ENCODE results near the gene PTF1A. TPM values are rescaled to one million over a fixed set of nuclear protein-coding genes. Genes with fewer than 3 reads are reported as not detected.

PTF1A gene
- total RNA-seq, 4 donors from 2014 or later = not detected

DNA sequence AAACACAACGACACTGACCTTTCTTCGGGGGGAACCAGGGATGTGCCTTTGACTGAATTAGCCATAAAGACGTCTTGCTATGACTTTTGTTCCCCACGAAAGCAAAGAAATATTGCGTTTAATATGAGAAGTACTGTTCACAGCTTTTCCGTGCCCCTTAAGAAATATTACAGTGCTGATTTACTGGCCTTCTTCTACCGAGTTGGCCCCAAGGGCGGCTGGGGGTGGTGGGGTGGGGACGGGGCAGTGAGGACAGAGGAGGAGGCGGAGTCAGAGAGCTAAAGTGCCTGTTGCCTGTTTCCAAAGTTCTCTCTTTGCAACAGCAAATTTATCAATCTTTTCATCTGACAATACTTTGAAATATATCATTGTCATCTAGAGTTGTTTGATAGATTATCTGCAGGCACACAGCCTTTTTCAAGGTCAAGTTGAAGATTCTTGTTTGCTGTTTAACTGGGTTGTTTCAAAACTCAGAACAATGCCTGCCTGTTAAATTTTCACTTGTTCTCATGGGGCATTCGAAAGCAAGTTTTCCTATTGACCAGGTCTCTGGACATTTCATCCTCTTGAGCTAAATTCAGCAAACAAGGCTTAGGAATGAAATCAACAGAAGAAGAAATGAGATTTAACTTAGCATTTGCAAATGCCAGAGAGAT lies 9.0 kb downstream of the PTF1A start:
- Histone ChIP-seq H3K9me3 (no peaks in the 10 kb centered on the region), H3K4me1 (no peaks in the 10 kb centered on the region), H3K4me3 (no peak overlapping the region), H3K36me3 (no peaks in the 10 kb centered on the region), H3K27me3 (peaks cover 0 to 95% (median 17%) of the 10 kb centered on the region in 4 donors), H3K27ac (no peak overlapping the region)
- TF ChIP-seq CTCF (IDR thresholded peaks at IDR 0.05) (no peak), POLR2A (IDR thresholded peaks at IDR 0.05) (no peak)
- 6 to 16% methylated on average over 11 of the region's 11 CpGs for WGBS, 2 donors
- intact Hi-C loops (cut with DNase I) = no loop called here
- DNase-seq = no peak

- Histone ChIP-seq H3K27me3 (peaks cover 0 to 93% (median 14%) of the 10 kb centered on the region in 4 donors), H3K4me1 (no peaks in the 10 kb centered on the region), H3K27ac (no peak overlapping the region), H3K36me3 (no peaks in the 10 kb centered on the region), H3K4me3 (no peak overlapping the region), H3K9me3 (no peaks in the 10 kb centered on the region)
- WGBS, 2 donors = 7 to 10% methylated on average over 4 of the region's 4 CpGs
- no peak for DNase-seq
- intact Hi-C loops (cut with DNase I) = no loop called here
- TF ChIP-seq CTCF (IDR thresholded peaks at IDR 0.05) (no peak), POLR2A (IDR thresholded peaks at IDR 0.05) (no peak)
Measured at GRCh38 chr10:23201837-23202236, 9.7 kb downstream of the PTF1A start.

GRCh38 chr10:23202779-23203178 lies 10.7 kb downstream of the PTF1A start:
- no peak for DNase-seq
- intact Hi-C loops (cut with DNase I) = no loop called here
- 8 to 9% methylated on average over 3 of the region's 3 CpGs for WGBS, 2 donors

DNA sequence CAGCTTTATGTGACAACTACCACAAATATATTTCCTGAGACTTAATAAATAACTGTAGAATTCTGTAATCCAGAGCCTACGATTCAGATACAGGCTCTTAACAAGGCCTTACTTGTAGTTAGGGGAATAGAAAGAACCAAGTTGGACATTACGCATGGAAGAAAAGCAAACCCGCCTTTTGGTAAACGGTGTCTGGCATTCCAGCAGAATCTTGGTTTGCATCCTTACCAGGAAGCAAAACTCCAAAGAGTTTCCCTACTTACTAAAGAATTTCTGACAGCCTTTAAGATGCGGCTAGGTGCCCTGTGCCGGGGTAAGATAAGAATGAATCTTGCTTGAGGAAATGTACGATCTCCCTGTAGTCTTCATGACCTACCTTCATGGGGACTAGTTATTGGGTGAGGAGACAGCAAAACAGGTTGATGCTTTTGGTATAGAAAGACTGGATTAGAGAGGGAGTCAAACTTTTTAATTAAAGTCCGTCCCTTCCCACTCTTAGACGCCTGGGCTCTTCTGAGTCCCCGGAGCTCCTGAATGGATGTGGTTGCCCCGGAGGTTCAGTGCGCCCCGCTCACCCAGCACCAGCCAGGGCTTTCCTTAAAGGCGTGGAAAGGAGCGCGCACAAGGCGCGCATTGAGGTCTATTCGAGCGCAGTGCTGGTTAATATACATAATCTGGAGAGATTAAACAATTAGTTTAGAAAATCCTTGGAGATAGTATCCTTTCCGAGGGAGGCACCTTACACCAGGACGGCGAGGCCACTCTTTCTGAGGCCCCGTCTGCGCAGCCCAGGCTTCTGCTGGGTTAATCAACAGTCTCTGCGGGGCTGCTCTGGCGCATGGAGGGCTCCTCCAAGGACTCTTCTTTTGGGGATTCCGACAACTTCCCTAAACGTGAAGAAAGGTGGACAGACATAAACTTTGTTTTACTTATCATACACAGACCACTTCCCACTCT lies 11.5 kb downstream of the PTF1A start:
- Histone ChIP-seq H3K4me3 (no peak overlapping the region), H3K36me3 (no peaks in the 10 kb centered on the region), H3K9me3 (no peaks in the 10 kb centered on the region), H3K4me1 (no peaks in the 10 kb centered on the region), H3K27me3 (peaks cover 0 to 79% (median 9%) of the 10 kb centered on the region in 4 donors), H3K27ac (no peak overlapping the region)
- no peak for DNase-seq
- 9 to 28% methylated on average over 27 to 29 of the region's 29 CpGs for WGBS, 2 donors
- no peak for TF ChIP-seq POLR2A (IDR thresholded peaks at IDR 0.05)
- TF ChIP-seq CTCF (IDR thresholded peaks at IDR 0.05) = no peak
- intact Hi-C loops (cut with DNase I) = no loop called here

More at GRCh38 chr10:23202779-23203178, 10.7 kb downstream of the PTF1A start:
- Histone ChIP-seq H3K27ac (no peak overlapping the region), H3K4me1 (no peaks in the 10 kb centered on the region), H3K27me3 (peaks cover 0 to 84% (median 12%) of the 10 kb centered on the region in 4 donors), H3K4me3 (no peak overlapping the region), H3K9me3 (no peaks in the 10 kb centered on the region), H3K36me3 (no peaks in the 10 kb centered on the region)
- TF ChIP-seq POLR2A (IDR thresholded peaks at IDR 0.05) = no peak
- TF ChIP-seq CTCF (IDR thresholded peaks at IDR 0.05) = no peak

DNA sequence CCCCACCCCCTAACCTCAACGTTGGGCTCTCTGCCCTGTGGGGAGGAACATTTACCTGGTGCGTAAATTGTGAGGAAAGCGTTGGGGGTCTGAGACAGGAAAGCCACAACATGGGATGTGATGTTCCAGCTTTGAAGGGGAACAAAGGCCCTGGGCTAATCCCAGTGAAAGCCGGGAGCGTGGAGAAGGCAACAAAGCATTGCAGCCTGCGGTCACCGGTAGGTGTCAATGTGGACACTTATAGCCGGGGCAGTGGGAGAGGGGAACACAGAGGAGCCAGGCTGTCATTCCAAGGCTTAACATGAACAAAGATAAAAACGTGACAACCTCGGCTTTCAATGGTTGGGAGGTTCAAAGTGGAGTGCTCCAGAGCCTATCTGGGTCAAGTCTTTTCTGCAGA lies 12.7 kb downstream of the PTF1A start:
- H3K27me3 ChIP-seq = peaks cover 0 to 72% (median 3%) of the 10 kb centered on the region in 4 donors
- intact Hi-C loops (cut with DNase I) = no loop called here
- no peaks in the 10 kb centered on the region for H3K4me1 ChIP-seq
- no peak for DNase-seq
- H3K4me3 ChIP-seq = no peak overlapping the region
- H3K27ac ChIP-seq = no peak overlapping the region
- no peaks in the 10 kb centered on the region for H3K36me3 ChIP-seq
- TF ChIP-seq POLR2A (IDR thresholded peaks at IDR 0.05) = no peak
- no peak for TF ChIP-seq CTCF (IDR thresholded peaks at IDR 0.05)
- WGBS, 2 donors = 6 to 9% methylated on average over 10 of the region's 10 CpGs
- H3K9me3 ChIP-seq = no peaks in the 10 kb centered on the region

All from esophagus squamous epithelium (tissue), 5 donors.